PC-3 (cell line): ENCODE results near the gene COL15A1. TPM values are rescaled to one million over a fixed set of nuclear protein-coding genes. Genes with fewer than 3 reads are reported as not detected.

Source experiments
- ATAC-seq: fragments of 200-7000 bp; cut with Tn5 transposase; 2 replicates; pipeline ENCODE4 v1.9.1; 2020; ENCODE audit warnings: mild to moderate bottlenecking, moderate library complexity
- BruUV-seq: library from RNA; stranded (reverse); fragments of 400-500 nt; replicated peaks from 2 replicates; lab custom pipeline; 2021; lab: Mats Ljungman, UMichigan
- CTCF ChIA-PET: fragments of 300-600 bp; sonication (Branson Sonifier 250); formaldehyde crosslinking; loops from one replicate; lab custom pipeline; 2022; ENCODE audit warnings: antibody characterized with exemption; lab: Charles Lee
- POLR2A ChIA-PET: fragments of 300-600 bp; sonication (Branson Sonifier 250); formaldehyde crosslinking; loops from one replicate; lab custom pipeline; 2022; ENCODE audit warnings: antibody characterized with exemption; ENCODE audit not compliant: unreplicated experiment; lab: Charles Lee
- DNase-seq: peaks from one replicate; pipeline ENCODE4 v3.0.0-alpha.2; 2015
- H2AFZ ChIP-seq: fragments of 300-600 bp; sonication (generic); 2 replicates; pipeline ENCODE4 v1.6.0; 2016; ENCODE audit warnings: antibody characterized with exemption, low read length
- H3F3A ChIP-seq: fragments of 300-600 bp; sonication (generic); one replicate; pipeline ENCODE4 v1.6.0; 2017; ENCODE audit warnings: antibody characterized with exemption, low read length, control low read depth, mild to moderate bottlenecking; ENCODE audit not compliant: unreplicated experiment
- H3K27ac ChIP-seq: fragments of 300-600 bp; sonication (generic); 2 replicates; pipeline ENCODE4 v1.5.1; 2016; ENCODE audit warnings: mild to moderate bottlenecking, low read length
- H3K27me3 ChIP-seq: fragments of 300-600 bp; sonication (generic); 2 replicates; pipeline ENCODE4 v1.6.1; 2016; ENCODE audit warnings: low read length, mixed read lengths
- H3K36me3 ChIP-seq: fragments of 300-600 bp; sonication (generic); 2 replicates; pipeline ENCODE4 v1.6.1; 2016; ENCODE audit warnings: low read depth, mixed run types, low read length, mixed read lengths
- H3K4me1 ChIP-seq: fragments of 300-600 bp; sonication (generic); 2 replicates; pipeline ENCODE4 v1.5.1; 2016; ENCODE audit warnings: low read length; ENCODE audit not compliant: insufficient read depth
- H3K4me2 ChIP-seq: fragments of 300-600 bp; sonication (generic); 2 replicates; pipeline ENCODE4 v1.6.0; 2016; ENCODE audit warnings: low read length
- H3K4me3 ChIP-seq: fragments of 300-600 bp; sonication (generic); 2 replicates; pipeline ENCODE4 v1.5.1; 2016; ENCODE audit warnings: mild to moderate bottlenecking, low read length, mixed read lengths
- H3K79me2 ChIP-seq: fragments of 300-600 bp; sonication (generic); 2 replicates; pipeline ENCODE4 v1.6.1; 2017; ENCODE audit warnings: low read length, mixed read lengths
- H3K9ac ChIP-seq: fragments of 300-600 bp; sonication (generic); 2 replicates; pipeline ENCODE4 v1.6.0; 2016; ENCODE audit warnings: mild to moderate bottlenecking, low read length
- H3K9me2 ChIP-seq: fragments of 300-600 bp; sonication (generic); replicated peaks from 2 replicates; pipeline ENCODE4 v1.6.1; 2016; ENCODE audit warnings: mixed run types, low read length, mixed read lengths
- H3K9me3 ChIP-seq: fragments of 300-600 bp; sonication (generic); 2 replicates; pipeline ENCODE4 v1.6.1; 2016; ENCODE audit warnings: low read length, mixed read lengths
- H4K20me1 ChIP-seq: fragments of 300-600 bp; sonication (generic); 2 replicates; pipeline ENCODE4 v1.6.1; 2016; ENCODE audit warnings: low read length, mixed read lengths
- EZH2 ChIP-seq: fragments of 300-600 bp; sonication (generic); IDR thresholded peaks from one replicate; pipeline ENCODE4 v1.6.1; 2017; ENCODE audit warnings: antibody characterized with exemption, mild to moderate bottlenecking, low read length; ENCODE audit not compliant: unreplicated experiment
- EZH2phosphoT487 ChIP-seq: fragments of 300-600 bp; sonication (generic); IDR thresholded peaks from 2 replicates; pipeline ENCODE4 v1.6.1; 2018; ENCODE audit warnings: mild to moderate bottlenecking, antibody characterized with exemption, low read length, borderline replicate concordance
- intact Hi-C: fragments of 100-400 bp; cut with micrococcal nuclease; formaldehyde crosslinking; loops from 2 replicates; pipeline ENCODE4 v1.9.0; 2023
- total RNA-seq: library from RNA; depleted of rRNA; stranded (reverse); fragments of >200 nt; gene quantifications from 2 replicates; pipeline ENCODE4 v1.2.3, GENCODE V29; 2014
- TF ChIP-seq, protein P1 (sequence below): fragments of 300-600 bp; sonication (generic); conservative IDR thresholded peaks from 2 replicates; pipeline ENCODE4 v1.5.1; 2017; ENCODE audit warnings: antibody characterized with exemption, low read depth, mild to moderate bottlenecking, low read length

COL15A1 gene
- total RNA-seq, 1 experiment from 2014 or later, result 0.04 TPM

DNA sequence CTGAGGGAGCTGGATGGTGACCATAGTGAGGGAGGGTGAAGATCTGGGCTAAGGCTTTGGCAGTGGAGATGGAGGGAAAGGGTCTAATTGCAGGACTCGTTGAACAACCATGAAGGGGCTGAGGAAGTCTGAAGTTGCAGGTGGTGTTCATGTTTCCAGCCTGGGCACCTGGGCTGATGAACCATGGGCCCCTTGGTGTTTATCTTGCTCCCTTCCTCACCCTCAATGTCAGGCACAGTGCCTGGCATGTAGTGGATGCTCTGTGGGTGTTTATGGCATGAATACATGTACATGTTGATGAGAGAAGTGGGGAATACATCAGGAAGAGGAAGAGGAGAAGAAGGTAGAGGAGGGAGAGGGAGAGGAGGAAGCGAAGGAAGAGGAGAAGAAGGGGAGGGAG, 31.3 kb upstream of the COL15A1 start:
- DNase-seq, result no peak
- TF ChIP-seq, protein P1, sequence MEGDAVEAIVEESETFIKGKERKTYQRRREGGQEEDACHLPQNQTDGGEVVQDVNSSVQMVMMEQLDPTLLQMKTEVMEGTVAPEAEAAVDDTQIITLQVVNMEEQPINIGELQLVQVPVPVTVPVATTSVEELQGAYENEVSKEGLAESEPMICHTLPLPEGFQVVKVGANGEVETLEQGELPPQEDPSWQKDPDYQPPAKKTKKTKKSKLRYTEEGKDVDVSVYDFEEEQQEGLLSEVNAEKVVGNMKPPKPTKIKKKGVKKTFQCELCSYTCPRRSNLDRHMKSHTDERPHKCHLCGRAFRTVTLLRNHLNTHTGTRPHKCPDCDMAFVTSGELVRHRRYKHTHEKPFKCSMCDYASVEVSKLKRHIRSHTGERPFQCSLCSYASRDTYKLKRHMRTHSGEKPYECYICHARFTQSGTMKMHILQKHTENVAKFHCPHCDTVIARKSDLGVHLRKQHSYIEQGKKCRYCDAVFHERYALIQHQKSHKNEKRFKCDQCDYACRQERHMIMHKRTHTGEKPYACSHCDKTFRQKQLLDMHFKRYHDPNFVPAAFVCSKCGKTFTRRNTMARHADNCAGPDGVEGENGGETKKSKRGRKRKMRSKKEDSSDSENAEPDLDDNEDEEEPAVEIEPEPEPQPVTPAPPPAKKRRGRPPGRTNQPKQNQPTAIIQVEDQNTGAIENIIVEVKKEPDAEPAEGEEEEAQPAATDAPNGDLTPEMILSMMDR, result no peak
- TF ChIP-seq EZH2phosphoT487 (no peak), EZH2 (no peak)
- Histone ChIP-seq H3K27ac (no peak overlapping the region), H3K4me2 (no peak overlapping the region), H3K4me3 (no peak overlapping the region), H4K20me1 (no peaks in the 10 kb centered on the region), H3K79me2 (no peaks in the 10 kb centered on the region), H3K9ac (no peak overlapping the region), H3K27me3 (no peaks in the 10 kb centered on the region), H2AFZ (no peak overlapping the region), H3K36me3 (no peaks in the 10 kb centered on the region), H3K9me2 (no peaks in the 10 kb centered on the region), H3K9me3 (no peaks in the 10 kb centered on the region), H3K4me1 (no peaks in the 10 kb centered on the region), H3F3A (no peaks in the 10 kb centered on the region)
- BruUV-seq, result no TSS peak
- CTCF ChIA-PET, result no interaction called here
- ATAC-seq, result no peak
- POLR2A ChIA-PET, result no interaction called here
- intact Hi-C loops, result no loop called here

DNA sequence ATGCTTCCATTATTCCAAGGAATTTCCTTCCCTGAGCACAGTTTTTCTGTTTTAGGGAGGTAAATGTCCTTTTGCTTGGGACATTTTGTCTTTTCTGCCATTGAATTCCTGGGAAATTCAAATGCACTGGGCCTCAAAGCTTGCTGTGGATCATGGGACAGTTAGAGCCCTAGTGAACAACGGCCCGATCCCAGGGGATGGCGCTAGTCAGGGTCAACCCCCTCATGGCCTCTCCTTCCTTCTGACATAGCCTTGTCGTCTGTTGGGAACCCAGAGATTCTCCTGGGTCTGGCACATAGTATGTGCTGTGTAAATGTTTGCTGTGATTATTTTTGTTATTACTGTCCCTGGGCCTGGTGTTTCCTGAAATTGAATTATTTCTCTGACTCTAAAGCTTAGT, 30.7 kb upstream of the COL15A1 start:
- Histone ChIP-seq H3K79me2 (no peaks in the 10 kb centered on the region), H2AFZ (no peak overlapping the region), H3F3A (no peaks in the 10 kb centered on the region), H3K27me3 (no peaks in the 10 kb centered on the region), H3K9me2 (no peaks in the 10 kb centered on the region), H3K27ac (no peak overlapping the region), H3K4me1 (no peaks in the 10 kb centered on the region), H3K36me3 (no peaks in the 10 kb centered on the region), H4K20me1 (no peaks in the 10 kb centered on the region), H3K4me3 (no peak overlapping the region), H3K4me2 (no peak overlapping the region), H3K9ac (no peak overlapping the region), H3K9me3 (no peaks in the 10 kb centered on the region)
- ChIA-PET CTCF (no interaction called here), POLR2A (no interaction called here)
- DNase-seq (no peak), ATAC-seq (no peak)
- TF ChIP-seq EZH2phosphoT487 (no peak), EZH2 (no peak)
- TF ChIP-seq, protein P1, result no peak
- intact Hi-C loops, result no loop called here
- BruUV-seq, result no TSS peak

DNA sequence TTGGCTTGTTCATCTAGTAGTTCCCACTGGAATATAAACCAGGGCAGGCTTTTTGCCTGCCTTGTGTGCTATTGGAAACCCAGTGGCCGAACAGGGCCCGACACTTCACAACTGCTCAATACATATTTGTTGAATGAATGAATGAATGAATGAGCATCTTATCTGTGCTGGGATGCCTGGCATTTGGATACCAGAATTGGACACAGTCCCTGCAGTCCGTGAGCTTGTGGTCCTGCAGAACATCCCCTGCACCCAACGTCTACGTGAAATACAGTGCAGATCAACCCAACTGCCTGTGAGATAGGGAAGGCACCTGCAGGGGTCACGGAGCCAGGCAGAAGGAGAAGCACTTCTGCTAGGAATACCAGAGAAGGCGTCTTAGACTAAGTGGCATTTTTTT, 30.0 kb upstream of the COL15A1 start:
- no peaks in the 10 kb centered on the region for H4K20me1 ChIP-seq
- TF ChIP-seq EZH2, result no peak
- TF ChIP-seq, protein P1, result no peak
- no peak for TF ChIP-seq EZH2phosphoT487
- H3K4me3 ChIP-seq, result no peak overlapping the region
- BruUV-seq, result no TSS peak
- H3K27ac ChIP-seq, result no peak overlapping the region
- no peaks in the 10 kb centered on the region for H3K9me3 ChIP-seq
- no peaks in the 10 kb centered on the region for H3K9me2 ChIP-seq
- H3F3A ChIP-seq, result no peaks in the 10 kb centered on the region
- H3K27me3 ChIP-seq, result no peaks in the 10 kb centered on the region
- H2AFZ ChIP-seq, result no peak overlapping the region
- no peaks in the 10 kb centered on the region for H3K36me3 ChIP-seq
- H3K4me1 ChIP-seq, result no peaks in the 10 kb centered on the region
- ChIA-PET POLR2A (no interaction called here), CTCF (no interaction called here)
- no peak for ATAC-seq
- no peak for DNase-seq
- intact Hi-C loops, result no loop called here
- no peak overlapping the region for H3K4me2 ChIP-seq
- H3K79me2 ChIP-seq, result no peaks in the 10 kb centered on the region
- no peak overlapping the region for H3K9ac ChIP-seq
